Stimulated activated CD8-positive, alpha-beta memory T cell treated with anti-CD3 and anti-CD28 coated beads, Interleukin-7, amount 100 ng/mL, for 4 hours (primary cell): ENCODE data around the gene ATG10.
"Not testable (repeated sequence)": the region's sequence is repeated elsewhere in the genome, so short reads cannot be mapped to it uniquely, and the experiment has no call there.

Source experiments
- DNase-seq, 2 donors: peaks; one replicate each; pipeline ENCODE4 v3.0.0-alpha.2; 2020; ENCODE audit warnings: low read depth in 2 of 2

The ATG10 gene

GRCh38 chr5:81982172-81982685, 10.4 kb downstream of the ATG10 start:
- DNase-seq, result not testable (repeated sequence)

- not testable (repeated sequence) for DNase-seq
Observed at GRCh38 chr5:81983148-81983547, 11.3 kb downstream of the ATG10 start.

GRCh38 chr5:81983563-81983962, 11.7 kb downstream of the ATG10 start:
- not testable (repeated sequence) for DNase-seq

GRCh38 chr5:81986126-81986525, 14.3 kb downstream of the ATG10 start:
- no peak for DNase-seq

- no peak for DNase-seq
Observed at GRCh38 chr5:81989204-81989603, 17.4 kb downstream of the ATG10 start.

GRCh38 chr5:81994679-81995078, 22.9 kb downstream of the ATG10 start:
- DNase-seq, result no peak

- no peak for DNase-seq
Observed at GRCh38 chr5:81995407-81995806, 23.6 kb downstream of the ATG10 start.

GRCh38 chr5:82004511-82004910, 32.7 kb downstream of the ATG10 start:
- DNase-seq, result no peak

GRCh38 chr5:82009869-82010268, 38.0 kb downstream of the ATG10 start:
- not testable (repeated sequence) for DNase-seq

GRCh38 chr5:82010696-82011095, 38.9 kb downstream of the ATG10 start:
- DNase-seq, result no peak

GRCh38 chr5:82011761-82012160, 39.9 kb downstream of the ATG10 start:
- DNase-seq, result no peak

GRCh38 chr5:82014644-82015043, 42.8 kb downstream of the ATG10 start:
- DNase-seq, result not testable (repeated sequence)

- no peak for DNase-seq
Observed at GRCh38 chr5:82018462-82018861, 46.6 kb downstream of the ATG10 start.

- no peak for DNase-seq
Observed at GRCh38 chr5:82019342-82020138, 47.7 kb downstream of the ATG10 start.

- no peak for DNase-seq
Observed at GRCh38 chr5:82022499-82022898, 50.7 kb downstream of the ATG10 start.

- no peak for DNase-seq
Observed at GRCh38 chr5:82023644-82024043, 51.8 kb downstream of the ATG10 start.

- DNase-seq, result no peak
Observed at GRCh38 chr5:82031220-82032119, 59.6 kb downstream of the ATG10 start.

- not testable (repeated sequence) for DNase-seq
Observed at GRCh38 chr5:82042894-82043293, 71.1 kb downstream of the ATG10 start.

GRCh38 chr5:82044010-82044409, 72.2 kb downstream of the ATG10 start:
- DNase-seq, result no peak

GRCh38 chr5:82045554-82046275, 73.9 kb downstream of the ATG10 start:
- DNase-seq, result no peak

GRCh38 chr5:82046276-82046647, 74.4 kb downstream of the ATG10 start:
- DNase-seq, result no peak

GRCh38 chr5:82050955-82051354, 79.1 kb downstream of the ATG10 start:
- no peak for DNase-seq
